ENCODE measurements around the gene RCBTB2. TPM values are rescaled to one million over a fixed set of nuclear protein-coding genes. Genes with fewer than 3 reads are reported as not detected.

RCBTB2 gene
- total RNA-seq, 2 donors from 2014 or later = 3.1 to 7.3 TPM

DNA sequence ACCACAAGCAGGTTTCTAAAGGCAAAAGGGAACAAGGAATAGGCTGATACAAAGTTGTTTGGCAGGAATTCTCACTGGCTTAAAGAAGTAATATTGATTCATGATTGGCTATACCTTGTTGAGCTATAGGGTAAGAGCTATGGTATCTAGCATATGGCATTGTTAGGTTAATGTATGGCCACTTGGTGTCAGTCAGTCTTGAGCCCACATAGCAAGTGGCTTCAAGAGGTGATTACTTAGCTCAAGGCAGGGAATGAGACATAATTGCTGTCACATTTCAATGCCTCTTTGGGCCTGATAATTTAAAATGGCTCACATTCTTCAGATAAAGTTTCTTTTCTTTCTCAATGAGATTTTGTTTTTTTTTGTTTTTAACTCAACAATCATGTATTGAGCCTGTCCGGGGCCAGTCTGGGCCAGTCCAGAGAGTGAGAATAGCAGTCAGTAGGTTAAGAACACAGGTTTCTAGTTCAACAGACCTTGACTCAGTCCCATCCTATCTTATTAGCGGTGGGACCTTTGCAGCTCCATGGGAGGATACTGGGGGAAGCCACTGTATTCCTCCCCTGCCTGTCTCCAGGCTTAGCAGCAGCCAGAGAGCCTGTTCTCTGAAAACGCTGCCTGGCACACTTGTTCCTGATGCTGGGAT lies 45.8 kb upstream of the RCBTB2 start:
- no peak overlapping the region for H3K27ac ChIP-seq (ENCODE audit: low read depth, low read length)
- Mint-ChIP-seq H3K9me3 (no peaks in the 10 kb centered on the region), H3K4me3 (no peak overlapping the region), H3K36me3 (ENCODE audit: low read depth) (no peaks in the 10 kb centered on the region), H3K27ac (peak overlapping the region; percentile 59), H3K4me1 (peaks cover 9% of the 10 kb centered on the region), H3K27me3 (ENCODE audit: insufficient read depth) (peaks cover 11% of the 10 kb centered on the region)
- no peaks in the 10 kb centered on the region for H3K36me3 ChIP-seq (ENCODE audit: control insufficient read depth, insufficient read depth, low read length)
- H3K27me3 ChIP-seq (ENCODE audit: control insufficient read depth, insufficient read depth, low read length, poor library complexity, severe bottlenecking) = no peaks in the 10 kb centered on the region
- H3K4me1 ChIP-seq (ENCODE audit: control insufficient read depth, insufficient read depth, low read length) = peaks cover 8% of the 10 kb centered on the region
- H3K9me3 ChIP-seq (ENCODE audit: control insufficient read depth, low read length) = no peaks in the 10 kb centered on the region
- no peak for DNase-seq
- H3K4me3 ChIP-seq (ENCODE audit: low read length) = no peak overlapping the region
- WGBS, 2 experiments (ENCODE audit: insufficient coverage in 1 of 2, insufficient read length in 1 of 2) = 92% methylated on average over 3 of the region's 3 CpGs; no CpG with 5 or more reads in 1 of the 2 experiments
- no peak overlapping the region for H3K9ac ChIP-seq (ENCODE audit: extremely low read depth, low read length, poor library complexity, severe bottlenecking)
- TF ChIP-seq, protein P1, sequence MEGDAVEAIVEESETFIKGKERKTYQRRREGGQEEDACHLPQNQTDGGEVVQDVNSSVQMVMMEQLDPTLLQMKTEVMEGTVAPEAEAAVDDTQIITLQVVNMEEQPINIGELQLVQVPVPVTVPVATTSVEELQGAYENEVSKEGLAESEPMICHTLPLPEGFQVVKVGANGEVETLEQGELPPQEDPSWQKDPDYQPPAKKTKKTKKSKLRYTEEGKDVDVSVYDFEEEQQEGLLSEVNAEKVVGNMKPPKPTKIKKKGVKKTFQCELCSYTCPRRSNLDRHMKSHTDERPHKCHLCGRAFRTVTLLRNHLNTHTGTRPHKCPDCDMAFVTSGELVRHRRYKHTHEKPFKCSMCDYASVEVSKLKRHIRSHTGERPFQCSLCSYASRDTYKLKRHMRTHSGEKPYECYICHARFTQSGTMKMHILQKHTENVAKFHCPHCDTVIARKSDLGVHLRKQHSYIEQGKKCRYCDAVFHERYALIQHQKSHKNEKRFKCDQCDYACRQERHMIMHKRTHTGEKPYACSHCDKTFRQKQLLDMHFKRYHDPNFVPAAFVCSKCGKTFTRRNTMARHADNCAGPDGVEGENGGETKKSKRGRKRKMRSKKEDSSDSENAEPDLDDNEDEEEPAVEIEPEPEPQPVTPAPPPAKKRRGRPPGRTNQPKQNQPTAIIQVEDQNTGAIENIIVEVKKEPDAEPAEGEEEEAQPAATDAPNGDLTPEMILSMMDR (conservative IDR thresholded peaks at IDR 0.05) = no peak

GRCh38 chr13:48576448-48577010 lies 43.6 kb upstream of the RCBTB2 start:
- Mint-ChIP-seq H3K4me3 (no peak overlapping the region), H3K9me3 (no peaks in the 10 kb centered on the region), H3K27me3 (ENCODE audit: insufficient read depth) (peaks cover 6% of the 10 kb centered on the region), H3K4me1 (peaks cover 9% of the 10 kb centered on the region), H3K27ac (no peak overlapping the region), H3K36me3 (ENCODE audit: low read depth) (no peaks in the 10 kb centered on the region)
- Histone ChIP-seq H3K36me3 (ENCODE audit: control insufficient read depth, insufficient read depth, low read length) (no peaks in the 10 kb centered on the region), H3K27ac (ENCODE audit: low read depth, low read length) (no peak overlapping the region), H3K9me3 (ENCODE audit: control insufficient read depth, low read length) (no peaks in the 10 kb centered on the region), H3K4me1 (ENCODE audit: control insufficient read depth, insufficient read depth, low read length) (peaks cover 8% of the 10 kb centered on the region), H3K9ac (ENCODE audit: extremely low read depth, low read length, poor library complexity, severe bottlenecking) (no peak overlapping the region), H3K27me3 (ENCODE audit: control insufficient read depth, insufficient read depth, low read length, poor library complexity, severe bottlenecking) (no peaks in the 10 kb centered on the region), H3K4me3 (ENCODE audit: low read length) (no peak overlapping the region)
- DNase-seq = no peak
- 84 to 100% methylated on average over 4 to 5 of the region's 5 CpGs for WGBS, 2 experiments (ENCODE audit: insufficient coverage in 1 of 2, insufficient read length in 1 of 2)
- TF ChIP-seq, protein P1 (conservative IDR thresholded peaks at IDR 0.05) = no peak

DNA sequence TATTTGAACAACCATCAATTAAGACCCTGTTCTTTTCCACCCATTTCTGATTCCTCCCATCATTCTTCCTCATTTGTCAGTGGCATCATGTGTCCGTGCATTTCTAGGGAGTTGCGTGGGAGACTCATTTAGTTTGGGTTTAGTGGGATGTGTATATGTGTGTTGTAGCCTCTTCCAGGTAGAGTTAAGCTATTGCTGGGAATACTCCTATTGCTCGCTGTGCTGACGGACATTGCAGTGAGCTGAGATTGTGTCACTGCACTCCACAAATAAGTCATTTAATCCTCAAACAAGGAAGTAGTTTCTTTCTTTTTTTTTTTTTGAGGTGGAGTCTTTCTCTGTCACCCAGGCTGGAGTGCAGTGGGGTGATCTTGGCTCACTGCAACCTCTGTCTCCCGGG lies 42.2 kb upstream of the RCBTB2 start:
- H3K4me3 Mint-ChIP-seq = no peak overlapping the region
- no peaks in the 10 kb centered on the region for H3K36me3 ChIP-seq (ENCODE audit: control insufficient read depth, insufficient read depth, low read length)

More for the DNA sequence above, 42.2 kb upstream of the RCBTB2 start:
- DNase-seq = no peak
- peaks cover 8% of the 10 kb centered on the region for H3K4me1 ChIP-seq (ENCODE audit: control insufficient read depth, insufficient read depth, low read length)
- H3K36me3 Mint-ChIP-seq (ENCODE audit: low read depth) = no peaks in the 10 kb centered on the region
- no peaks in the 10 kb centered on the region for H3K9me3 Mint-ChIP-seq
- no peak overlapping the region for H3K4me3 ChIP-seq (ENCODE audit: low read length)
- no peak overlapping the region for H3K27ac ChIP-seq (ENCODE audit: low read depth, low read length)
- WGBS, 2 experiments (ENCODE audit: insufficient coverage in 1 of 2, insufficient read length in 1 of 2) = 95% methylated on average over 5 of the region's 5 CpGs; no CpG with 5 or more reads in 1 of the 2 experiments
- no peak overlapping the region for H3K27ac Mint-ChIP-seq
- H3K9ac ChIP-seq (ENCODE audit: extremely low read depth, low read length, poor library complexity, severe bottlenecking) = no peak overlapping the region
- peaks cover 4% of the 10 kb centered on the region for H3K27me3 Mint-ChIP-seq (ENCODE audit: insufficient read depth)
- peaks cover 13% of the 10 kb centered on the region for H3K4me1 Mint-ChIP-seq
- TF ChIP-seq, protein P1 (conservative IDR thresholded peaks at IDR 0.05) = no peak
- no peaks in the 10 kb centered on the region for H3K9me3 ChIP-seq (ENCODE audit: control insufficient read depth, low read length)
- H3K27me3 ChIP-seq (ENCODE audit: control insufficient read depth, insufficient read depth, low read length, poor library complexity, severe bottlenecking) = no peaks in the 10 kb centered on the region

Measured in endodermal cell (in vitro differentiated cells).